MM.1S (cell line): Measurements from ENCODE around the gene UNK.

Source experiments
- DNase-seq: peaks from one replicate; pipeline ENCODE4 v3.0.0-alpha.2; 2015
- H2AFZ ChIP-seq: fragments of 300-600 bp; sonication (generic); 2 replicates; pipeline ENCODE4 v1.6.0; 2016; ENCODE audit warnings: antibody characterized with exemption, low read length
- H3F3A ChIP-seq: fragments of 300-600 bp; sonication (generic); 2 replicates; pipeline ENCODE4 v1.6.1; 2016; ENCODE audit warnings: mild to moderate bottlenecking, antibody characterized with exemption, low read length, moderate library complexity, mixed read lengths; ENCODE audit not compliant: insufficient read depth
- H3K27ac ChIP-seq: fragments of 300-600 bp; sonication (generic); 2 replicates; pipeline ENCODE4 v1.5.1; 2016; ENCODE audit warnings: mild to moderate bottlenecking, low read length
- H3K27me3 ChIP-seq: fragments of 300-600 bp; sonication (generic); replicated peaks from 2 replicates; pipeline ENCODE4 v1.6.0; 2016; ENCODE audit warnings: low read length; ENCODE audit not compliant: insufficient read depth
- H3K36me3 ChIP-seq: fragments of 300-600 bp; sonication (generic); replicated peaks from 2 replicates; pipeline ENCODE4 v1.6.1; 2016; ENCODE audit warnings: mild to moderate bottlenecking, low read length, mixed read lengths; ENCODE audit not compliant: insufficient read depth
- H3K4me1 ChIP-seq: fragments of 300-600 bp; sonication (generic); 2 replicates; pipeline ENCODE4 v1.6.1; 2016; ENCODE audit warnings: low read length, mixed read lengths
- H3K4me2 ChIP-seq: fragments of 300-600 bp; sonication (generic); 2 replicates; pipeline ENCODE4 v1.6.0; 2016; ENCODE audit warnings: low read depth, low read length
- H3K4me3 ChIP-seq: fragments of 300-600 bp; sonication (generic); 2 replicates; pipeline ENCODE4 v1.5.1; 2016; ENCODE audit warnings: low read length, mixed read lengths
- H3K79me2 ChIP-seq: fragments of 300-600 bp; sonication (generic); 2 replicates; pipeline ENCODE4 v1.6.1; 2016; ENCODE audit warnings: mixed run types, low read length, mixed read lengths
- H3K9ac ChIP-seq: fragments of 300-600 bp; sonication (generic); 2 replicates; pipeline ENCODE4 v1.6.1; 2016; ENCODE audit warnings: low read length, mixed read lengths
- H3K9me2 ChIP-seq: fragments of 300-600 bp; sonication (generic); replicated peaks from 2 replicates; pipeline ENCODE4 v1.6.1; 2016; ENCODE audit warnings: mild to moderate bottlenecking, low read length, mixed read lengths; ENCODE audit not compliant: insufficient read depth
- H3K9me3 ChIP-seq: fragments of 300-600 bp; sonication (generic); replicated peaks from 2 replicates; pipeline ENCODE4 v1.6.1; 2016; ENCODE audit warnings: mild to moderate bottlenecking, low read length, mixed read lengths; ENCODE audit not compliant: insufficient read depth
- H4K20me1 ChIP-seq: fragments of 300-600 bp; sonication (generic); 2 replicates; pipeline ENCODE4 v1.6.1; 2016; ENCODE audit warnings: mild to moderate bottlenecking, low read length, moderate library complexity, mixed read lengths; ENCODE audit not compliant: insufficient read depth
- CTCF ChIP-seq: fragments of 300-600 bp; sonication (generic); IDR thresholded peaks from 2 replicates; pipeline ENCODE4 v1.5.1; 2016; ENCODE audit warnings: antibody characterized with exemption, low read length, mixed read lengths
- EZH2 ChIP-seq: fragments of 300-600 bp; sonication (generic); optimal IDR thresholded peaks from 2 replicates; pipeline ENCODE3; 2017; ENCODE audit warnings: low read depth, mild to moderate bottlenecking, antibody characterized with exemption, low read length, mixed read lengths
- EZH2phosphoT487 ChIP-seq: fragments of 300-600 bp; sonication (generic); IDR thresholded peaks from 2 replicates; pipeline ENCODE4 v1.6.1; 2018; ENCODE audit warnings: antibody characterized with exemption, low read length

The UNK gene

GRCh38 chr17:75847614-75848522, 63.3 kb downstream of the UNK start:
- no peaks in the 10 kb centered on the region for H3K9me3 ChIP-seq
- H3K4me2 ChIP-seq, result no peak overlapping the region
- no peaks in the 10 kb centered on the region for H3K4me1 ChIP-seq
- no peak overlapping the region for H3K9ac ChIP-seq
- H4K20me1 ChIP-seq, result no peaks in the 10 kb centered on the region
- no peaks in the 10 kb centered on the region for H3K27me3 ChIP-seq
- no peak overlapping the region for H3K4me3 ChIP-seq
- H2AFZ ChIP-seq, result no peak overlapping the region
- peaks cover 3% of the 10 kb centered on the region; the same call in 1 of the 2 replicates for H3K79me2 ChIP-seq
- no peaks in the 10 kb centered on the region for H3F3A ChIP-seq
- no peak overlapping the region for H3K27ac ChIP-seq
- no peaks in the 10 kb centered on the region for H3K9me2 ChIP-seq
- no peaks in the 10 kb centered on the region for H3K36me3 ChIP-seq
- TF ChIP-seq EZH2 (no peak), CTCF (no peak), EZH2phosphoT487 (no peak)
- DNase-seq, result no peak

GRCh38 chr17:75848523-75849278, 64.1 kb downstream of the UNK start:
- Histone ChIP-seq H3K4me2 (no peak overlapping the region), H3K36me3 (no peaks in the 10 kb centered on the region), H3F3A (no peaks in the 10 kb centered on the region), H3K79me2 (peaks cover 9% of the 10 kb centered on the region), H4K20me1 (no peaks in the 10 kb centered on the region), H3K9ac (no peak overlapping the region), H3K9me2 (no peaks in the 10 kb centered on the region), H2AFZ (no peak overlapping the region), H3K4me3 (no peak overlapping the region), H3K9me3 (no peaks in the 10 kb centered on the region), H3K27ac (no peak overlapping the region), H3K27me3 (no peaks in the 10 kb centered on the region), H3K4me1 (no peaks in the 10 kb centered on the region)
- DNase-seq, result peak; percentile 53
- TF ChIP-seq EZH2 (no peak), EZH2phosphoT487 (no peak), CTCF (peak; percentile 74)

- no peak overlapping the region for H3K9ac ChIP-seq
- H4K20me1 ChIP-seq, result no peaks in the 10 kb centered on the region
- no peak overlapping the region for H3K4me2 ChIP-seq
- H3K4me3 ChIP-seq, result no peak overlapping the region
- H3K27me3 ChIP-seq, result no peaks in the 10 kb centered on the region
- no peaks in the 10 kb centered on the region for H3K9me3 ChIP-seq
- H3F3A ChIP-seq, result no peaks in the 10 kb centered on the region; the same call in 1 of the 2 replicates
- no peak overlapping the region for H2AFZ ChIP-seq
- H3K36me3 ChIP-seq, result no peaks in the 10 kb centered on the region
- no peak for DNase-seq
- no peaks in the 10 kb centered on the region for H3K9me2 ChIP-seq
- TF ChIP-seq EZH2 (no peak), EZH2phosphoT487 (no peak), CTCF (no peak)
- H3K79me2 ChIP-seq, result peaks cover 14% of the 10 kb centered on the region
- H3K27ac ChIP-seq, result no peak overlapping the region
- peaks cover 4% of the 10 kb centered on the region for H3K4me1 ChIP-seq
Observed at GRCh38 chr17:75849279-75849646, 64.7 kb downstream of the UNK start.
